Tibial artery (tissue), 4 donors: ENCODE results near the gene SFT2D2.

Source experiments
- DNase-seq, 2 donors: peaks; one replicate each; pipeline ENCODE4 v3.0.0-alpha.2; 2019
- H3K27ac ChIP-seq, 2 donors: fragments of 200-600 bp; sonication (generic) in 1 of 2; 1 replicate in 1 of 2; 2 replicates in 1 of 2; pipeline ENCODE4 v1.5.1; 2018 to 2019; ENCODE audit warnings: mild to moderate bottlenecking in 1 of 2
- H3K27me3 ChIP-seq, 2 donors: fragments of 200-600 bp; sonication (generic) in 1 of 2; one replicate each; pipeline versions ENCODE4 v1.5.1 to v1.6.0; 2016 to 2019
- H3K36me3 ChIP-seq, 3 donors: fragments of 200-600 bp; sonication (generic) in 2 of 3; one replicate each; pipeline ENCODE4 v1.5.1; 2016 to 2019; ENCODE audit warnings: mild to moderate bottlenecking in 2 of 3
- H3K4me1 ChIP-seq, 4 donors: fragments of 200-600 bp; sonication (generic) in 2 of 4; 1 replicate in 3 of 4; 2 replicates in 1 of 4; pipeline ENCODE4 v1.5.1; 2016 to 2019
- H3K4me3 ChIP-seq, 2 donors: fragments of 200-600 bp; sonication (generic) in 1 of 2; 1 replicate in 1 of 2; 2 replicates in 1 of 2; pipeline ENCODE4 v1.5.1; 2018 to 2019; ENCODE audit warnings: mild to moderate bottlenecking in 2 of 2
- H3K9me3 ChIP-seq, 3 donors: fragments of 200-600 bp; sonication (generic) in 1 of 3; one replicate each; pipeline ENCODE4 v1.5.1; 2016 to 2019
- intact Hi-C: fragments of 100-400 bp; cut with DNase I; formaldehyde crosslinking; loops from one replicate; pipeline ENCODE4 v1.15.0; 2023; ENCODE audit warnings: low total_unique reads
- TF ChIP-seq, protein P1 (sequence below), 2 experiments: fragments of 200-600 bp in 1 of 2; fragments of 450-650 bp in 1 of 2; IDR thresholded peaks; one replicate each; pipeline ENCODE4 v1.5.1; 2017 to 2019; ENCODE audit warnings: antibody characterized with exemption in 2 of 2, mild to moderate bottlenecking in 1 of 2, moderate library complexity in 1 of 2

Gene SFT2D2

GRCh38 chr1:168259567-168259966, 33.8 kb downstream of the SFT2D2 start:
- peaks cover 0 to 15% (median 2%) of the 10 kb centered on the region in 3 donors for H3K9me3 ChIP-seq
- TF ChIP-seq, protein P1, sequence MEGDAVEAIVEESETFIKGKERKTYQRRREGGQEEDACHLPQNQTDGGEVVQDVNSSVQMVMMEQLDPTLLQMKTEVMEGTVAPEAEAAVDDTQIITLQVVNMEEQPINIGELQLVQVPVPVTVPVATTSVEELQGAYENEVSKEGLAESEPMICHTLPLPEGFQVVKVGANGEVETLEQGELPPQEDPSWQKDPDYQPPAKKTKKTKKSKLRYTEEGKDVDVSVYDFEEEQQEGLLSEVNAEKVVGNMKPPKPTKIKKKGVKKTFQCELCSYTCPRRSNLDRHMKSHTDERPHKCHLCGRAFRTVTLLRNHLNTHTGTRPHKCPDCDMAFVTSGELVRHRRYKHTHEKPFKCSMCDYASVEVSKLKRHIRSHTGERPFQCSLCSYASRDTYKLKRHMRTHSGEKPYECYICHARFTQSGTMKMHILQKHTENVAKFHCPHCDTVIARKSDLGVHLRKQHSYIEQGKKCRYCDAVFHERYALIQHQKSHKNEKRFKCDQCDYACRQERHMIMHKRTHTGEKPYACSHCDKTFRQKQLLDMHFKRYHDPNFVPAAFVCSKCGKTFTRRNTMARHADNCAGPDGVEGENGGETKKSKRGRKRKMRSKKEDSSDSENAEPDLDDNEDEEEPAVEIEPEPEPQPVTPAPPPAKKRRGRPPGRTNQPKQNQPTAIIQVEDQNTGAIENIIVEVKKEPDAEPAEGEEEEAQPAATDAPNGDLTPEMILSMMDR (IDR thresholded peaks at IDR 0.05): no peak
- no peaks in the 10 kb centered on the region for H3K27me3 ChIP-seq
- H3K4me3 ChIP-seq: no peak overlapping the region
- no peak for DNase-seq
- H3K4me1 ChIP-seq: peaks cover 0 to 25% (median 18%) of the 10 kb centered on the region in 4 donors
- peaks cover 3 to 17% (median 15%) of the 10 kb centered on the region in 3 donors for H3K36me3 ChIP-seq
- H3K27ac ChIP-seq: no peak overlapping the region
- intact Hi-C loops: no loop called here

GRCh38 chr1:168260393-168260792, 34.6 kb downstream of the SFT2D2 start:
- Histone ChIP-seq H3K27me3 (no peaks in the 10 kb centered on the region), H3K4me1 (peaks cover 0 to 25% (median 18%) of the 10 kb centered on the region in 4 donors), H3K36me3 (peaks cover 0 to 17% (median 15%) of the 10 kb centered on the region in 3 donors), H3K9me3 (peaks cover 0 to 13% (median 2%) of the 10 kb centered on the region in 3 donors), H3K27ac (no peak overlapping the region), H3K4me3 (no peak overlapping the region)
- TF ChIP-seq, protein P1 (IDR thresholded peaks at IDR 0.05): no peak
- intact Hi-C loops: no loop called here
- DNase-seq: no peak

DNA sequence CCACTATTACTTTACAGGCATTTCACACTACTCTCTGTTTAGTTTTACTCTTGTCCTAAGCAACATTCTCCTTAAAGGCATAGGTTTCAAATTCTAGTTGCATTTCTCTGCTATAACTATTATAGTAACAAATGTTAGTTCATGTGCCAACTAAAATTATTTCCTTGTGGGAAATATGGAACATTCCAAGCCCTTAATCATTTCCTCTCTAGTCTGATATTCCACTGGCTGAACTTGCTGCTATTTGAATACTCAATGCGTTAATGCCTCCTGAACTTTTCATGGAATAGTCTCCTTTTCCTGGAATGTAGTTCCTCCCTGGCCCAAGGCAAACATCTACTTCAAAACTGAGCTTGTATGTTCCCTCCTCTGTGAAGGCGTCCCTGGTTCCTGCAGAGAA, 35.6 kb downstream of the SFT2D2 start:
- TF ChIP-seq, protein P1 (IDR thresholded peaks at IDR 0.05): no peak
- intact Hi-C loops: no loop called here
- Histone ChIP-seq H3K9me3 (peaks cover 0 to 3% (median 0%) of the 10 kb centered on the region in 3 donors), H3K27ac (peak overlapping the region in 1 of 2 donors; percentile 4), H3K4me3 (no peak overlapping the region), H3K36me3 (peaks cover 0 to 9% (median 8%) of the 10 kb centered on the region in 3 donors), H3K27me3 (no peaks in the 10 kb centered on the region), H3K4me1 (peaks cover 0 to 25% (median 18%) of the 10 kb centered on the region in 4 donors)
- no peak for DNase-seq

- TF ChIP-seq, protein P1 (IDR thresholded peaks at IDR 0.05): no peak
- no peak overlapping the region for H3K27ac ChIP-seq
- DNase-seq: no peak
- H3K27me3 ChIP-seq: no peaks in the 10 kb centered on the region
- H3K36me3 ChIP-seq: peaks cover 0 to 4% (median 0%) of the 10 kb centered on the region in 3 donors
- intact Hi-C loops: no loop called here
- H3K4me3 ChIP-seq: no peak overlapping the region
- H3K9me3 ChIP-seq: no peaks in the 10 kb centered on the region
- peaks cover 0 to 25% (median 18%) of the 10 kb centered on the region in 4 donors for H3K4me1 ChIP-seq
Observed at GRCh38 chr1:168263130-168263529, 37.3 kb downstream of the SFT2D2 start.

DNA sequence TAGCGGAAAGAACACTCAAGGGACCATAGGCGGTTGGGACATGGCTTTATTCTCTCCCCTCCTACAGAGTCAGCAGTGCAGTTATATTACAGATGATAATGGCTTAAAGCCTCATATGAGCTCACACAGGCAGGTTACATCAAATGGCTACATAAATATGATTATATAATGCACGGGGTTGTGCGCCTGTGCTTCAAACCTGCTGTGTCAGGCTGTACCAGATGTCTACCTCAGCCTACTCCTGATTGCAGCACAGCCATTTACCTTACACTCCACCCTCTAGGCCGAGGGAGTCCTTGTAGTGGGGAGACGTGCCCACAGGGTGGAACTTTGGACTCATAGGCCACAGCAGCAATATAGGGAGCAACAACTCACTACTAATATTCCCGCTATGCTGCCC, 38.5 kb downstream of the SFT2D2 start:
- TF ChIP-seq, protein P1 (IDR thresholded peaks at IDR 0.05): no peak
- H3K27ac ChIP-seq: no peak overlapping the region
- intact Hi-C loops: no loop called here

GRCh38 chr1:168265596-168265995, 39.8 kb downstream of the SFT2D2 start:
- H3K27ac ChIP-seq: no peak overlapping the region
- TF ChIP-seq, protein P1 (IDR thresholded peaks at IDR 0.05): no peak
- H3K27me3 ChIP-seq: no peaks in the 10 kb centered on the region
- peaks cover 0 to 4% (median 4%) of the 10 kb centered on the region in 3 donors for H3K36me3 ChIP-seq
- intact Hi-C loops: no loop called here
- peaks cover 0 to 19% (median 17%) of the 10 kb centered on the region in 4 donors for H3K4me1 ChIP-seq
- H3K9me3 ChIP-seq: no peaks in the 10 kb centered on the region
- no peak overlapping the region for H3K4me3 ChIP-seq
- DNase-seq: no peak

More for the DNA sequence above, 38.5 kb downstream of the SFT2D2 start:
- Histone ChIP-seq H3K36me3 (peaks cover 0 to 4% (median 0%) of the 10 kb centered on the region in 3 donors), H3K27me3 (no peaks in the 10 kb centered on the region), H3K9me3 (no peaks in the 10 kb centered on the region), H3K4me1 (peaks cover 0 to 25% (median 18%) of the 10 kb centered on the region in 4 donors), H3K4me3 (no peak overlapping the region)
- no peak for DNase-seq
